PC-9 (cell line): Measurements from ENCODE around the gene MAGI1. TPM values are rescaled to one million over a fixed set of nuclear protein-coding genes. Genes with fewer than 3 reads are reported as not detected.

Experiments used
- BruUV-seq: library from RNA; stranded (reverse); fragments of 400-500 nt; replicated peaks from 2 replicates; lab custom pipeline; 2021; lab: Mats Ljungman, UMichigan
- CTCF ChIA-PET: fragments of 300-600 bp; sonication (Branson Sonifier 250); formaldehyde crosslinking; loops from one replicate; lab custom pipeline; 2022; ENCODE audit warnings: antibody characterized with exemption; lab: Charles Lee
- POLR2A ChIA-PET: fragments of 300-600 bp; sonication (Branson Sonifier 250); formaldehyde crosslinking; loops from one replicate; lab custom pipeline; 2022; ENCODE audit warnings: antibody characterized with exemption; ENCODE audit not compliant: unreplicated experiment; lab: Charles Lee
- DNase-seq, 2 experiments: peaks; one replicate each; pipeline versions ENCODE4 v3.0.0 to v3.0.0-alpha.2; 2015 to 2022; ENCODE audit warnings: mixed read lengths in 1 of 2
- H2AFZ ChIP-seq: fragments of 200-600 bp; sonication (generic); 2 replicates; pipeline ENCODE4 v1.8.1; 2017; ENCODE audit warnings: antibody characterized with exemption
- H3F3A ChIP-seq: fragments of 200-600 bp; sonication (generic); 2 replicates; pipeline ENCODE4 v1.8.1; 2017; ENCODE audit warnings: antibody characterized with exemption, mild to moderate bottlenecking, low read depth; ENCODE audit not compliant: insufficient read depth
- H3K27ac ChIP-seq: fragments of 200-600 bp; sonication (generic); 2 replicates; pipeline ENCODE4 v1.6.1; 2016; ENCODE audit warnings: mixed run types
- H3K27me3 ChIP-seq: fragments of 200-600 bp; sonication (generic); 2 replicates; pipeline ENCODE4 v1.6.1; 2016; ENCODE audit warnings: low read depth, mixed run types; ENCODE audit not compliant: insufficient read depth
- H3K36me3 ChIP-seq: fragments of 200-600 bp; sonication (generic); 2 replicates; pipeline ENCODE4 v1.6.1; 2016; ENCODE audit warnings: low read depth, mixed run types
- H3K4me1 ChIP-seq: fragments of 200-600 bp; sonication (generic); replicated peaks from 2 replicates; pipeline ENCODE4 v1.6.1; 2016; ENCODE audit warnings: mixed run types; ENCODE audit not compliant: insufficient read depth
- H3K4me2 ChIP-seq: fragments of 200-600 bp; sonication (generic); 2 replicates; pipeline ENCODE4 v1.6.1; 2017; ENCODE audit warnings: mixed run types
- H3K4me3 ChIP-seq: fragments of 200-600 bp; sonication (generic); 2 replicates; pipeline ENCODE4 v1.6.1; 2016; ENCODE audit warnings: mixed run types
- H3K79me2 ChIP-seq: fragments of 200-600 bp; sonication (generic); 2 replicates; pipeline ENCODE4 v1.6.1; 2017; ENCODE audit warnings: low read depth, mixed run types
- H3K9me2 ChIP-seq: fragments of 200-600 bp; sonication (generic); 2 replicates; pipeline ENCODE4 v1.8.1; 2017; ENCODE audit warnings: mild to moderate bottlenecking; ENCODE audit not compliant: insufficient read depth
- H3K9me3 ChIP-seq: fragments of 200-600 bp; sonication (generic); 2 replicates; pipeline ENCODE4 v1.8.1; 2016; ENCODE audit warnings: low read depth; ENCODE audit not compliant: insufficient read depth
- H4K20me1 ChIP-seq: fragments of 200-600 bp; sonication (generic); 2 replicates; pipeline ENCODE4 v1.8.1; 2017; ENCODE audit not compliant: insufficient read depth
- CTCF ChIP-seq: fragments of 200-600 bp; sonication (generic); conservative IDR thresholded peaks from 2 replicates; pipeline ENCODE4 v1.6.1; 2017; ENCODE audit warnings: mixed run types, antibody characterized with exemption, mild to moderate bottlenecking, moderate library complexity
- EZH2 ChIP-seq: fragments of 200-600 bp; sonication (generic); IDR thresholded peaks from 2 replicates; pipeline ENCODE4 v1.8.0; 2017; ENCODE audit warnings: antibody characterized with exemption, low read depth
- intact Hi-C: fragments of 100-400 bp; cut with micrococcal nuclease; formaldehyde crosslinking; loops from one replicate; pipeline ENCODE4 v1.10.0; 2022; ENCODE audit not compliant: unreplicated experiment
- total RNA-seq: library from RNA; stranded (reverse); gene quantifications from 2 replicates; pipeline ENCODE4 v1.2.3, GENCODE V29; 2021

MAGI1 gene
- total RNA-seq, 1 experiment from 2014 or later, result 23.3 TPM

GRCh38 chr3:65484964-65485363, 553.8 kb downstream of the MAGI1 start:
- intact Hi-C loops, result no loop called here
- no TSS peak for BruUV-seq
- H3K36me3 ChIP-seq, result no peaks in the 10 kb centered on the region
- H3K4me2 ChIP-seq, result no peak overlapping the region
- no peaks in the 10 kb centered on the region for H3F3A ChIP-seq
- ChIA-PET CTCF (no interaction called here), POLR2A (no interaction called here)
- no peaks in the 10 kb centered on the region for H3K9me3 ChIP-seq
- H3K4me3 ChIP-seq, result no peak overlapping the region
- no peak overlapping the region for H2AFZ ChIP-seq
- H3K27ac ChIP-seq, result no peak overlapping the region
- no peaks in the 10 kb centered on the region for H4K20me1 ChIP-seq
- H3K4me1 ChIP-seq, result 0 out of 2 replicates have a peak, but pooled peaks cover 7% of the 10 kb centered on the region
- H3K9me2 ChIP-seq, result no peaks in the 10 kb centered on the region; the same call in 1 of the 2 replicates
- TF ChIP-seq EZH2 (no peak), CTCF (no peak)
- no peaks in the 10 kb centered on the region for H3K27me3 ChIP-seq
- no peaks in the 10 kb centered on the region for H3K79me2 ChIP-seq
- DNase-seq, result no peak

GRCh38 chr3:65483480-65483879, 555.2 kb downstream of the MAGI1 start:
- no TSS peak for BruUV-seq
- no peak overlapping the region for H3K27ac ChIP-seq
- H3K27me3 ChIP-seq, result no peaks in the 10 kb centered on the region
- intact Hi-C loops, result no loop called here
- H3K79me2 ChIP-seq, result no peaks in the 10 kb centered on the region
- no peaks in the 10 kb centered on the region for H3F3A ChIP-seq
- H3K9me2 ChIP-seq, result no peaks in the 10 kb centered on the region
- ChIA-PET CTCF (no interaction called here), POLR2A (no interaction called here)
- H3K36me3 ChIP-seq, result no peaks in the 10 kb centered on the region
- DNase-seq, result peak; percentile 33 to 40
- no peak overlapping the region for H3K4me2 ChIP-seq
- H3K4me1 ChIP-seq, result 0 out of 2 replicates have a peak, but pooled peaks cover 7% of the 10 kb centered on the region
- H2AFZ ChIP-seq, result no peak overlapping the region
- H4K20me1 ChIP-seq, result no peaks in the 10 kb centered on the region
- no peak for TF ChIP-seq EZH2
- TF ChIP-seq CTCF, result no peak
- H3K4me3 ChIP-seq, result no peak overlapping the region
- H3K9me3 ChIP-seq, result no peaks in the 10 kb centered on the region

- H3K4me2 ChIP-seq, result no peak overlapping the region
- BruUV-seq, result no TSS peak
- POLR2A ChIA-PET, result no interaction called here
Observed at GRCh38 chr3:65483011-65483410, 555.7 kb downstream of the MAGI1 start.

More at GRCh38 chr3:65483011-65483410, 555.7 kb downstream of the MAGI1 start:
- H3K27me3 ChIP-seq, result no peaks in the 10 kb centered on the region
- no peaks in the 10 kb centered on the region for H3K36me3 ChIP-seq
- H3K9me2 ChIP-seq, result no peaks in the 10 kb centered on the region
- H2AFZ ChIP-seq, result no peak overlapping the region
- H3K79me2 ChIP-seq, result no peaks in the 10 kb centered on the region
- H3K4me1 ChIP-seq, result 0 out of 2 replicates have a peak, but pooled peaks cover 7% of the 10 kb centered on the region
- TF ChIP-seq EZH2, result no peak
- no peak for TF ChIP-seq CTCF
- no peaks in the 10 kb centered on the region for H3K9me3 ChIP-seq
- CTCF ChIA-PET, result no interaction called here
- H3F3A ChIP-seq, result no peaks in the 10 kb centered on the region
- no peak for DNase-seq
- intact Hi-C loops, result no loop called here
- no peak overlapping the region for H3K27ac ChIP-seq
- no peaks in the 10 kb centered on the region for H4K20me1 ChIP-seq
- H3K4me3 ChIP-seq, result no peak overlapping the region
